NCI-H2227 (cell line): ENCODE results near the gene DNM3.
"Not testable (repeated sequence)": the region's sequence is repeated elsewhere in the genome, so short reads cannot be mapped to it uniquely, and the experiment has no call there.

Source experiments
- DNase-seq: peaks from one replicate; lab custom pipeline; 2025; ENCODE audit not compliant: unreplicated experiment; lab: John Stamatoyannopoulos, UW

Gene DNM3

GRCh38 chr1:172404121-172404520 is 562.8 kb downstream of the DNM3 start:
- DNase-seq: no peak

GRCh38 chr1:172405912-172406311 is 564.6 kb downstream of the DNM3 start:
- DNase-seq: no peak

- DNase-seq: no peak
These were observed 565.7 kb downstream of the DNM3 start for GRCh38 chr1:172406968-172407367.

- no peak for DNase-seq
These were observed 567.7 kb downstream of the DNM3 start for GRCh38 chr1:172408958-172409357.

- DNase-seq: no peak
These were observed 568.7 kb downstream of the DNM3 start for GRCh38 chr1:172410027-172410426.

GRCh38 chr1:172411791-172412338 is 570.6 kb downstream of the DNM3 start:
- DNase-seq: no peak

- DNase-seq: no peak
These were observed 573.0 kb downstream of the DNM3 start for GRCh38 chr1:172414331-172414730.

- DNase-seq: no peak
These were observed 575.3 kb downstream of the DNM3 start for GRCh38 chr1:172416496-172417035.

GRCh38 chr1:172417557-172417956 is 576.3 kb downstream of the DNM3 start:
- no peak for DNase-seq

GRCh38 chr1:172420385-172420784 is 579.1 kb downstream of the DNM3 start, which contains the start of gene C1orf105:
TSS of gene C1orf105 (plus strand) at chr1:172420685. CDS start at chr1:172420886, 201 bp downstream.
- DNase-seq: no peak

GRCh38 chr1:172421974-172422604 is 580.8 kb downstream of the DNM3 start:
- DNase-seq: no peak

- DNase-seq: no peak
These were observed 582.0 kb downstream of the DNM3 start for GRCh38 chr1:172423336-172423735.

GRCh38 chr1:172425339-172425738 is 584.0 kb downstream of the DNM3 start:
- DNase-seq: no peak

- DNase-seq: no peak
These were observed 585.9 kb downstream of the DNM3 start for GRCh38 chr1:172427191-172427590.

- DNase-seq: peak; percentile 55
These were observed 588.2 kb downstream of the DNM3 start for GRCh38 chr1:172429331-172430127.

GRCh38 chr1:172430128-172430454 is 588.8 kb downstream of the DNM3 start:
- DNase-seq: no peak

- no peak for DNase-seq
These were observed 589.9 kb downstream of the DNM3 start for GRCh38 chr1:172431204-172431603.

GRCh38 chr1:172431721-172432192 is 590.5 kb downstream of the DNM3 start:
- no peak for DNase-seq

GRCh38 chr1:172437183-172437582 is 595.9 kb downstream of the DNM3 start:
- not testable (repeated sequence) for DNase-seq

GRCh38 chr1:172442404-172442803 is 601.1 kb downstream of the DNM3 start:
- no peak for DNase-seq

- DNase-seq: no peak
These were observed 601.7 kb downstream of the DNM3 start for GRCh38 chr1:172442843-172443565.
